HEK293 (cell line): ENCODE data around the gene SFMBT2.

Experiments used
- CTCF ChIA-PET: fragments of 350-600 bp; formaldehyde crosslinking; extraction: SDS; loops from one replicate; lab custom pipeline; 2021; ENCODE audit warnings: antibody characterized with exemption; lab: Yijun Ruan, JAX
- POLR2A ChIA-PET: fragments of 300-600 bp; formaldehyde crosslinking; extraction: SDS; loops from one replicate; lab custom pipeline; 2020; ENCODE audit warnings: antibody characterized with exemption, inconsistent platforms; lab: Yijun Ruan, JAX
- H3K27ac ChIP-seq: fragments of 200-500 bp; sonication (Bioruptor generic); 2 replicates; pipeline ENCODE4 v1.5.1; 2014; ENCODE audit warnings: low read depth, low read length, control low read depth, inconsistent platforms; ENCODE audit errors: extremely low read depth
- H3K36me3 ChIP-seq, 2 experiments: fragments of 200-500 bp in 1 of 2; sonication (Bioruptor generic) in 1 of 2; 1 replicate in 1 of 2; 2 replicates in 1 of 2; pipeline ENCODE4 v1.5.1; 2014 to 2017; ENCODE audit warnings: inconsistent platforms in 2 of 2, low read length in 2 of 2; ENCODE audit not compliant: control insufficient read depth in 2 of 2, insufficient read depth in 1 of 2
- H3K4me1 ChIP-seq: fragments of 200-500 bp; sonication (Bioruptor generic); 2 replicates; pipeline ENCODE4 v1.5.1; 2014; ENCODE audit warnings: mild to moderate bottlenecking, low read length, inconsistent platforms; ENCODE audit not compliant: control insufficient read depth, insufficient read depth
- H3K4me3 ChIP-seq: 2 replicates; pipeline ENCODE4 v1.5.1; 2011; ENCODE audit warnings: low read depth, mild to moderate bottlenecking, control low read depth, low read length, moderate library complexity
- H3K9me3 ChIP-seq: fragments of 200-500 bp; sonication (Bioruptor generic); 2 replicates; pipeline ENCODE4 v1.5.1; 2014; ENCODE audit warnings: low read depth, low read length, inconsistent platforms; ENCODE audit not compliant: control insufficient read depth, insufficient read depth
- ELK4 ChIP-seq: IDR thresholded peaks from 2 replicates; pipeline ENCODE4 v1.6.1; 2011; ENCODE audit warnings: mild to moderate bottlenecking, low read depth, low read length, borderline replicate concordance
- KLF17 ChIP-seq: fragments of 450-650 bp; formaldehyde crosslinking; IDR thresholded peaks from 2 replicates; pipeline ENCODE4 v1.5.1; 2016; ENCODE audit warnings: missing biosample characterization, missing genetic modification characterization
- MEIS1 ChIP-seq: sonication (generic); formaldehyde crosslinking; IDR thresholded peaks from 2 replicates; pipeline ENCODE4 v1.8.1; 2022; ENCODE audit warnings: missing genetic modification reagents, mild to moderate bottlenecking, borderline replicate concordance
- MYNN ChIP-seq: fragments of 450-650 bp; formaldehyde crosslinking; IDR thresholded peaks from 2 replicates; pipeline ENCODE4 v1.5.1; 2016; ENCODE audit warnings: missing biosample characterization, missing genetic modification characterization, borderline replicate concordance
- MZF1 ChIP-seq: fragments of 450-650 bp; formaldehyde crosslinking; IDR thresholded peaks from 2 replicates; pipeline ENCODE4 v1.5.1; 2017; ENCODE audit warnings: missing biosample characterization, missing genetic modification characterization, borderline replicate concordance
- SP7 ChIP-seq: fragments of 450-650 bp; formaldehyde crosslinking; IDR thresholded peaks from 2 replicates; pipeline ENCODE4 v1.5.1; 2016; ENCODE audit warnings: missing biosample characterization, missing genetic modification characterization
- ZFP41 ChIP-seq: fragments of 450-650 bp; formaldehyde crosslinking; IDR thresholded peaks from 2 replicates; pipeline ENCODE4 v1.5.1; 2016; ENCODE audit warnings: missing biosample characterization, missing genetic modification characterization, borderline replicate concordance
- ZFP69B ChIP-seq: fragments of 450-650 bp; formaldehyde crosslinking; IDR thresholded peaks from 2 replicates; pipeline ENCODE4 v1.5.1; 2016; ENCODE audit warnings: missing biosample characterization, missing genetic modification characterization
- ZNF169 ChIP-seq: fragments of 450-650 bp; formaldehyde crosslinking; IDR thresholded peaks from 2 replicates; pipeline ENCODE4 v1.5.1; 2016; ENCODE audit warnings: missing biosample characterization, missing genetic modification characterization
- ZNF26 ChIP-seq: fragments of 450-650 bp; formaldehyde crosslinking; IDR thresholded peaks from 2 replicates; pipeline ENCODE4 v1.5.1; 2016; ENCODE audit warnings: missing biosample characterization, missing genetic modification characterization
- ZNF324 ChIP-seq: fragments of 450-650 bp; formaldehyde crosslinking; IDR thresholded peaks from 2 replicates; pipeline ENCODE4 v1.5.1; 2016; ENCODE audit warnings: missing biosample characterization, missing genetic modification characterization
- ZNF37A ChIP-seq: fragments of 450-650 bp; IDR thresholded peaks from 2 replicates; pipeline ENCODE4 v1.5.1; 2018; ENCODE audit warnings: missing biosample characterization, missing genetic modification characterization
- ZNF426 ChIP-seq: fragments of 450-650 bp; formaldehyde crosslinking; IDR thresholded peaks from 2 replicates; pipeline ENCODE4 v1.5.1; 2017; ENCODE audit warnings: missing biosample characterization, missing genetic modification characterization, mild to moderate bottlenecking, inconsistent platforms, moderate library complexity
- ZNF571 ChIP-seq: fragments of 450-650 bp; formaldehyde crosslinking; IDR thresholded peaks from 2 replicates; pipeline ENCODE4 v1.5.0; 2017; ENCODE audit warnings: missing biosample characterization, missing genetic modification characterization
- ZNF585B ChIP-seq: fragments of 450-650 bp; formaldehyde crosslinking; IDR thresholded peaks from 2 replicates; pipeline ENCODE4 v1.5.1; 2016; ENCODE audit warnings: missing biosample characterization, missing genetic modification characterization
- ZNF654 ChIP-seq: fragments of 450-650 bp; formaldehyde crosslinking; IDR thresholded peaks from 2 replicates; pipeline ENCODE4 v1.5.1; 2016; ENCODE audit warnings: low read depth, missing biosample characterization, missing genetic modification characterization

The SFMBT2 gene

GRCh38 chr10:7412237-7412927 lies 1.5 kb upstream of the SFMBT2 start:
- H3K9me3 ChIP-seq = no peaks in the 10 kb centered on the region
- no peak overlapping the region for H3K27ac ChIP-seq
- H3K4me3 ChIP-seq = no peak overlapping the region
- H3K36me3 ChIP-seq = no peaks in the 10 kb centered on the region
- peaks cover 3% of the 10 kb centered on the region for H3K4me1 ChIP-seq
- POLR2A ChIA-PET = no interaction called here
- CTCF ChIA-PET = no interaction called here
- no peak for TF ChIP-seq ZNF324 (tag by site-specific recombination)
- no peak for TF ChIP-seq KLF17 (tag by site-specific recombination)
- TF ChIP-seq ZNF26 (tag by site-specific recombination) = no peak
- TF ChIP-seq ZNF426 = no peak
- no peak for TF ChIP-seq ZNF654 (tag by site-specific recombination)
- no peak for TF ChIP-seq ZNF37A (tag by site-specific recombination)
- TF ChIP-seq ZNF169 (tag by site-specific recombination) = no peak
- TF ChIP-seq MYNN (tag by site-specific recombination) = no peak
- no peak for TF ChIP-seq ZNF585B
- no peak for TF ChIP-seq ZNF571 (tag by site-specific recombination)
- no peak for TF ChIP-seq MEIS1 (CRISPR knock-in tag)

- CTCF ChIA-PET = interaction anchor here (0.5 to 1.2 kb wide), 3 partner anchors 291 to 508 kb away, joined by 3 to 4 read pairs (median 4); no protein-coding TSS in a partner anchor
- no peaks in the 10 kb centered on the region for H3K9me3 ChIP-seq
- H3K27ac ChIP-seq = no peak overlapping the region; the same call in 1 of the 2 replicates
- peak overlapping the region; percentile 72; the same call in 1 of the 2 replicates for H3K4me3 ChIP-seq
- POLR2A ChIA-PET = interaction anchor here (0.7 kb wide), 1 partner anchor 314 kb away, joined by 7 read pairs; no protein-coding TSS in a partner anchor
- TF ChIP-seq SP7 (no peak), MZF1 (tag by site-specific recombination) (no peak), ELK4 (no peak), ZFP41 (tag by site-specific recombination) (no peak), ZNF26 (tag by site-specific recombination) (no peak), ZFP69B (tag by site-specific recombination) (no peak)
- H3K4me1 ChIP-seq = peaks cover 6% of the 10 kb centered on the region
- H3K36me3 ChIP-seq = no peaks in the 10 kb centered on the region
Measured at GRCh38 chr10:7411671-7412128, 866 bp upstream of the SFMBT2 start.
